HAP-1 (cell line): Measurements from ENCODE around the gene PRDM16.

ENCODE experiments used
- DNase-seq, 2 experiments: peaks; one replicate each; pipeline ENCODE4 v3.0.0-alpha.2; 2016 to 2020; ENCODE audit warnings: low spot score in 2 of 2
- H3K27me3 ChIP-seq: fragments of 250-450 bp; sonication (Bioruptor Pico); 2 replicates; pipeline ENCODE4 v1.5.1; 2020; ENCODE audit warnings: low read depth, mild to moderate bottlenecking, moderate library complexity
- H3K36me3 ChIP-seq: fragments of 250-450 bp; sonication (Bioruptor Pico); replicated peaks from 2 replicates; pipeline ENCODE4 v1.5.1; 2020; ENCODE audit warnings: mild to moderate bottlenecking
- H3K4me1 ChIP-seq: fragments of 250-450 bp; sonication (Bioruptor Pico); 2 replicates; pipeline ENCODE4 v1.5.1; 2020; ENCODE audit warnings: mild to moderate bottlenecking
- H3K4me3 ChIP-seq: fragments of 250-450 bp; sonication (Bioruptor Pico); 2 replicates; pipeline ENCODE4 v1.5.1; 2020; ENCODE audit warnings: mild to moderate bottlenecking, moderate library complexity
- H3K9me3 ChIP-seq: fragments of 250-450 bp; sonication (Bioruptor Pico); 2 replicates; pipeline ENCODE4 v1.5.1; 2020; ENCODE audit warnings: mild to moderate bottlenecking, moderate library complexity
- in situ Hi-C: fragments of 300-500 bp; cut with MboI; formaldehyde crosslinking; loops from 3 replicates; pipeline ENCODE4 v1.14.3; 2020; ENCODE audit warnings: low sequenced_read_pairs, inconsistent platforms, mixed read lengths

Gene PRDM16

DNA sequence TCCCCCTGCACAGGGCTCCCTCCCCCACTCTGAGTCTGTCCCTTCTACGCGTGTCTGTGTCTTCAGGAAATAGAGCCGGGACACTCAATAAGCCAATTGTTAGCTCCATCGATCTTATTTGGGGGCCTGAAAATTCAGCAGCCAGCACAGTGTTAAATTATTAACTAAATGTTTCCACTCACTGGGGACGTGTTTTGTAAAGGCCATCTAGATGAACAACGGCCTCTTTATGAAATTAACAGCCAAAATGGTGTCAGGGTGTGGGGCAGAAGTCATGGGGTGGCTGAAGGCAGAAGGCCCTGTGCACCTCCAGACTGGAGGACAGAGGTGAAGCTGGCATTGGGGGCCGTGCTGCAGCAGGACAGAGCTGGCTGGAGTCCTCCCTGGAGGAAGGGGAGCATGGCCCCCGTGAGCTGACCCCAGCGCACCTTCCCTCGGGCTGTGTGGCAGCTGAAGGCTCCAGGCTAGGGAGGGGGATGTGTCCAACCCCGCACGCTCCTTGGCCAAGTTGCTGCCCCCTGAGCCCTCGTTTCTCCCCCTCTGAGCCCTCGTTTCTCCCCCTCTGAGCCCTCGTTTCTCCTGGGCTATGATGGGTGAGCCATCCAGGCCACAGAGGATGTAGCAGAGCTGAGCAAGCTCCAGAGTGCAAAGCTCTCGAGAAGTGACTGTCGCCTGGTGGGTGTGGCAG lies 271.7 kb downstream of the PRDM16 start:
- no peak overlapping the region for H3K4me3 ChIP-seq
- no peaks in the 10 kb centered on the region for H3K36me3 ChIP-seq
- H3K4me1 ChIP-seq: no peaks in the 10 kb centered on the region
- H3K9me3 ChIP-seq: peaks cover 9% of the 10 kb centered on the region
- in situ Hi-C loops: no loop called here
- DNase-seq: no peak
- no peaks in the 10 kb centered on the region for H3K27me3 ChIP-seq

DNA sequence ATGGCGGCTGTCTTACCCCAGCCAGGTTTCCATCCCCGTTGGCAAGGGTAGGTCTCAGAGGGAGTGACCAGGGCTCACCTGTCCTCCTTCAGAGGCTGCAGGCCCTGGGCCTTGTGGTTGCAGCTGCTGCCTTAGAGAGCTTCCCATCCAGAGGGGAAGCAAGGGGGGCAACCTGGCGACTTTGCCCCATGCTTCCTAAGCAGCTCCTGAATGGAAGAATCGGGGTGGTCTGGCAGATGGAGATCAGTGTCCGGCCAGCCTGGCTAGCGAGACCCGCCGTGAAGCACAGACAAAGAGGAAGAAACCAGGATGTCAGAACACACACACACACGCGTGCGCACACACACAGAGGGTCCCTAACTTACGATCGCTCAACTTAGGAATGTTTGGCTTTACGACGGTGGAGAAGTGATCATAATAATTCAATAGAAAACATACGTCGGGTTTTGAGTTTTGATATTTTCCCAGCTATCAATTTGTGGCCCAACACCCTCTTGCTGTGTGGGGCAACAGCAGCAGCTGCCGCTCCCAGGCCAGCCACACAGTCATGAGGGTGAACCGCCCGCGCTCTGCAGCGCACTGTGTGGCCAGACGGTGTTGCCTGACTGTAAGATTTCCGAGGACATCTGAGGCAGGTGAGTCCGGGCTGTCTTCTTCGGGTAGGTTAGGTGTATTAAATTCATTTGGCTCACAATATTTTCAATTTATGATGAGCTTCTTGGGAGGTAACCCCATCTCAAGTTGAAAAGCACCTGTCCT lies 272.4 kb downstream of the PRDM16 start:
- Histone ChIP-seq H3K36me3 (no peaks in the 10 kb centered on the region), H3K9me3 (peaks cover 9% of the 10 kb centered on the region), H3K27me3 (no peaks in the 10 kb centered on the region), H3K4me1 (no peaks in the 10 kb centered on the region), H3K4me3 (no peak overlapping the region)
- in situ Hi-C loops: no loop called here
- no peak for DNase-seq

DNA sequence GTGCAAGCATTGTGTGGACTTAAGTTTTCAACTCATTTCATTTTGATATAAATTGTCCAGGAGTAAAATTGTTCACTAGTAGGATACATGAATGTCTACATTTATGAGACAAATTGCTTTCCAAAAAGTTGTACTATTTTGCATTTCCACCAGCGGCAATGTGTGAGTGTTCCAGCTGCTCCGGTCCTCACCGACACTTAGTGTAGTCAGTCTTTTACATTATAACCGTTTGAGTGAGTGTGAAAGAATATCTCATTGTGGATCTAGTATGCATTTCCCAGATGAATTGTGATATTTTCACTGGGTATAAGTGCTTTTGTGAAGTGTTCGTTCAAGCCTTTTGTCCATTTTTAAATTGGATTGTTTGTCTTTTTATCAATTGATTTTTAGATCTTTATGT lies 274.0 kb downstream of the PRDM16 start:
- Histone ChIP-seq H3K36me3 (no peaks in the 10 kb centered on the region), H3K4me3 (no peak overlapping the region), H3K9me3 (peaks cover 9% of the 10 kb centered on the region), H3K4me1 (no peaks in the 10 kb centered on the region), H3K27me3 (no peaks in the 10 kb centered on the region)
- in situ Hi-C loops: no loop called here
- no peak for DNase-seq

DNA sequence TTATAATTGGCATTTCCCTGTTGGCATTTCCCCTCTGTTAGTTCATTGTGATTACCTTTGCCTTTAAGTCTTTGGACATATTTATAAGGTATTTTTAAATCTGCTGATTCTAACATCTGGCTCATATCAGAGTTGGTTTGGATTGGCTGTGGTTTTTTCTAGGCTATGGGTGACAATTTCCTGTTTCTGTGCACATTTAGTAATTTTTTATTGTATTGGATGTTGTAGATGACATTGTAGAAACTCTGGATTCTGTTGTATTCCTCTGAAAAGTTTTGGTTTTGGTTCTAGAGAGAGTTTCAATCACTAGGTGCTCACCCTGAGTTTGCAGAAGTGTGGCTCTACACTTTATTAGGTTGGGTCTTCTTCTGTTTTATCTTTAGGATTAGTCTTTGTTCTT lies 275.4 kb downstream of the PRDM16 start:
- no peak overlapping the region for H3K4me3 ChIP-seq
- H3K36me3 ChIP-seq: no peaks in the 10 kb centered on the region
- in situ Hi-C loops: no loop called here
- H3K27me3 ChIP-seq: no peaks in the 10 kb centered on the region
- H3K9me3 ChIP-seq: peaks cover 9% of the 10 kb centered on the region
- no peak for DNase-seq
- no peaks in the 10 kb centered on the region for H3K4me1 ChIP-seq

DNA sequence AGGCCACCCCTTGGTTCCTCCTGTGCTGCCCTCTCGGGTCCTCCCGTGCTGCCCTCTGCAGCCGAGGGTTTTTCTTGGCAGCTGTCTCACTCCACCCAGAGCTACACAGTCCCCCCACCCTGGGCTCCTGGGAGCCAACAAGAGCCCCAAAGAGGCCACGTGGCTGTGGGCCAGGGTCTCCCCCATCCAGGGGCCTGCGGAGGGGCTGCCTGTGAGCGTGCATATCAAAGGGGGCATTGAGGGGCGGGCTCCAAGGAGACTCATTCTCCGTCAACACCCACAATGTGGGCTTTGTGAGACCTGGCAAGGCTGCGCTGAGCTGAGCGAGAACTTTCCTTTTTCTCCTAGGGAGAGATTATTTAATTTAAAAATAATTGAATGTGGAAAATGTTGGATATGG lies 276.8 kb downstream of the PRDM16 start:
- H3K4me1 ChIP-seq: no peaks in the 10 kb centered on the region
- in situ Hi-C loops: no loop called here

DNA sequence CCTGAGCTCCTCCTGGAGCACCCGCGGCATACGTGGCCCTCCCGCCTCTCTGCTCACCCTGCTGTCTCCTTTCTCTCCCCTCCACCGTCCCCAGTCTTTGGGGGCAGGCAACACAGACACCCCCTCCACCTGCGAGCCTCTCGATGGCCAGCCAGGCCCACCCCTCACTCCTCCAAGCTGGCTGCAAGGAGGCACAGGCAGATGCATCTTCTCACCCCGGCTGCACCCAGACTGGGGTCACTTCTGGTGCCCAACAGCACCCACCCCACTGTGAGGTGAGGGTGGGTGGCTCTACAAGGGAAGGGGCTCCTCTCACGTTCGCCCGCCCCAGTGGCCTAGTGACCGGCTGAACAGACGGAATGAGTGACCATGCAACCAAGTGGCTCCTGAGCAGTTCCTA lies 277.5 kb downstream of the PRDM16 start:
- no peak for DNase-seq
- H3K4me1 ChIP-seq: no peaks in the 10 kb centered on the region
- in situ Hi-C loops: no loop called here
- peaks cover 9% of the 10 kb centered on the region for H3K9me3 ChIP-seq
- H3K4me3 ChIP-seq: no peak overlapping the region
- no peaks in the 10 kb centered on the region for H3K36me3 ChIP-seq
- H3K27me3 ChIP-seq: no peaks in the 10 kb centered on the region

More for the DNA sequence above, 276.8 kb downstream of the PRDM16 start:
- DNase-seq: no peak
- H3K9me3 ChIP-seq: peaks cover 9% of the 10 kb centered on the region
- H3K4me3 ChIP-seq: no peak overlapping the region
- no peaks in the 10 kb centered on the region for H3K36me3 ChIP-seq
- H3K27me3 ChIP-seq: no peaks in the 10 kb centered on the region

DNA sequence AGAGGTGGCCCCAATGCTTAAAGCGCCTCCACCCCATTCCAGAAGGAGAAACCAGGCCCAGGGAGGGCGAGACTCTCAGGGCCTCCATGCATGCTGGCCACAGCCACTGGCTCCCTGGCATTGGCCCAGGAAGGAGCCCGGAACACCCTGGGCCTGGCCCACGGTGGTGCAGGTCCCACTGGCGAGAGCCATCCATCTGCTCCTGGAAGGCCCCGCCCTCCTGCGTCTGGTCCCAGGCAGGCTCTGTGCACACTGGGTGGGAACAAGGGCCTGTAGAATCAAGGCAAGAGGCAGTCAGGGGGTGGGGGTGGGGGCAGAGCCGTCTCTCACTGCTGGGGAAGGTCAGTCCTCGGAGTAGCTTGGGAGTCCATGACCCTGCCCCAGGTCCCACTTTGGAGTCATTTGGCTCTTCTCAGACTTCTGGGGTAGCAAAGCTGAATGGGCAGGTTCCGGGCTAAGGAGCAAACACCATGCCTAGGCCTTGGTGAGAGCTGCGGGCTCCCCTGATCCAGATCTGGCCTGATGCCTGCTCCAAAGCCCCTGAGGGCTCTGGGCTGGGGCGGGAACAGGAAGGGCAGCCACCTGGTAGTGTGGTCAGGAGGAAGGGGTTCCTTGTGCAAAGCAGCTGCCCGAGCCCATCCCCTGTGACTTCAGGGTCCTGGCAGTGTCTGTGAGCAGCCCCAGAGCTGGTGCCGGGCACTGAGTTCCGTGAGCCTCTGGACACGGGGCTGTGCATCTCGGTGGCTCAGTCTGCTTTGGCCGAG lies 278.4 kb downstream of the PRDM16 start:
- Histone ChIP-seq H3K4me1 (no peaks in the 10 kb centered on the region), H3K27me3 (no peaks in the 10 kb centered on the region), H3K36me3 (no peaks in the 10 kb centered on the region), H3K9me3 (peaks cover 9% of the 10 kb centered on the region), H3K4me3 (no peak overlapping the region)
- in situ Hi-C loops: no loop called here
- DNase-seq: no peak

DNA sequence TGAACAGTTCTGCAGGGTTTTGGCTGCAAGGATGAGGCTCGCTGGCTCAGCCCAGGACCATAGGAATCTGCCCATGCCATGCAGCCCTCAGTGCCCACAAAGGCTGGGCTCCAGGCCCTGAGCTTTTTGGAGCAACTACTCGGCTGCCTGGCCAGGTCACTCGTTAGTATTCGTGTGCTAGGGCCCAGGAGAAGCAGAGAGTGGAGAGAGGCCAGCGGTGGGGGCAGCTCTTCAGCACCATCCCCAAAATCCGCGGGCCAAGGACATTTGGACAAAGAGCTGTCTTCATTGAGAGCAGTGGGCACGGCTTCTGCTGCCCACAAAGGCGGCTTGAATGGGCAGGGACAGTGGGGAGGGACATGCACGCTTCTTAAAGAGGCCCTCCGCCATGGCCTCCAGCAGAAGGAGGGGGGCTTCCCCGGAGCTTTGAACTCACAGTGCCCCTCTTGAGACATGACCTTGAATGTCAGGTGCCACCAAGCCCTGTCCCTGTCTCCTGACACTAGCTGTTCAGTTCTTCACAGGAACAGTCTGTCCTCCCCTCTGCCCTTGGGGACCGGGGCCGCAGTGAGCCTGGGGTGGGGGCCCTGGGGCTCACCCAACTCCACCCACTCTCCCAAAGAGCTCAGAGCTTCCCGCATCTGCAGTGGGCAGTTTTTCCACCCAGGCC lies 279.3 kb downstream of the PRDM16 start:
- peaks cover 9% of the 10 kb centered on the region for H3K9me3 ChIP-seq
- no peaks in the 10 kb centered on the region for H3K4me1 ChIP-seq
- no peaks in the 10 kb centered on the region for H3K27me3 ChIP-seq
- no peak for DNase-seq
- H3K4me3 ChIP-seq: no peak overlapping the region
- in situ Hi-C loops: no loop called here
- no peaks in the 10 kb centered on the region for H3K36me3 ChIP-seq

DNA sequence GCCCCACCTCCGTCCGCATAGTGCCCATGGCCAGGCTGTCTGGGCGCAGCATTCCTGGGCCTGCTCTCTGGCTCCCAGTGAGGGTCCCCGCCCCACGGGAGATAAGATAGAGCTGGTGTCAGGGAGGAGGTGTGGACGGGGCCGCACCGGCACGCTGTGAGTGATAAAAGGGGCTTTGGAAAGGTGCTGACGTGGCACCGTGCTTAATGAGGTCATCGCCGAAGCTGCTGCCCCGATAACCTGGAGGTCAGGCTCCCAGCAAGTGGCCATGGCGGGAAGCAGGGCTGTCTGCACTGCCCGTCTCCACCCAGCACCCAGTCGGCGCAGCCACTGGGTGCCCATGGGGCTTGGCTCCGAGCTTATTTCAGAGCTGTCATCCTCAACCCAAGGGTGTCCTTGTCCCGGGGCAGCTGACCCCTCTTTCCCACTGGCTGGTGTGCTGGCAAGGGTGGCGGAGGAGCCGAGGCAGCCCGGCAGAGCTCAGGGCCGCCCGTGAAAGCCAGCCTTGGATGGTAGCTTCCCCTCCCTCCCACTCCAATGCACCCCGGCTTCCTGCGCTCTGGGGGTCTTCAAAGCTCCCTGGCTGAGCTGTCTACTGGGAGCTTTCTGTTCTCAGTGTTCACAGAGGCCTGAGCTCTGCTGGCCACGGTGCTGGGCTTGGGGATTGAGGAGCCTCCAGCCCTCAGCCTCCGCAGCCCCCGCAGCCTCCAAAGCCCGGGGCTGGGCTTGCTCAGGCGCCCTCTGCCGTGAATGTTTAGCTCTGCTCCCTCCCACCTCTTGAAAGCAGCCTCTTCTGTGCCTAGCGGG lies 280.4 kb downstream of the PRDM16 start:
- DNase-seq: peak in 1 of 2 experiments; percentile 46
- Histone ChIP-seq H3K27me3 (no peaks in the 10 kb centered on the region), H3K4me3 (no peak overlapping the region), H3K4me1 (no peaks in the 10 kb centered on the region), H3K36me3 (no peaks in the 10 kb centered on the region), H3K9me3 (peaks cover 3% of the 10 kb centered on the region)
- in situ Hi-C loops: no loop called here

DNA sequence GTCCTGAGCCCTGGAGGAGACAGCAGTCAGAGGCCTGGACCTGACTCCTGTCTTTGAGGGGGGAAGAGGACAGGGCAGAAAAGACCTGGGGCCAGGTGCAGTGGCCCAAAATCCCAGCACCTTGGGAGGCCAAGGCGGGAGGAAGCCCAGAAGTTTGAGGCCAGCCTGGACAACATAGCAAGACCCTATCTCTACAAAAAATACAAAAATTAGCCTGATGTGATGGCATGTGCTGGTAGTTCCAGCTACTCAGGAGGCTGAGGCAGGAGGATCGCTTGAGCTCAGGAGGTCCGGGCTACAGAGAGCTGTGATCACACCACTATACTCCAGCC lies 280.9 kb downstream of the PRDM16 start:
- no peak overlapping the region for H3K4me3 ChIP-seq
- H3K36me3 ChIP-seq: no peaks in the 10 kb centered on the region
- DNase-seq: no peak
- H3K9me3 ChIP-seq: no peaks in the 10 kb centered on the region
- no peaks in the 10 kb centered on the region for H3K27me3 ChIP-seq
- H3K4me1 ChIP-seq: no peaks in the 10 kb centered on the region
- in situ Hi-C loops: no loop called here

DNA sequence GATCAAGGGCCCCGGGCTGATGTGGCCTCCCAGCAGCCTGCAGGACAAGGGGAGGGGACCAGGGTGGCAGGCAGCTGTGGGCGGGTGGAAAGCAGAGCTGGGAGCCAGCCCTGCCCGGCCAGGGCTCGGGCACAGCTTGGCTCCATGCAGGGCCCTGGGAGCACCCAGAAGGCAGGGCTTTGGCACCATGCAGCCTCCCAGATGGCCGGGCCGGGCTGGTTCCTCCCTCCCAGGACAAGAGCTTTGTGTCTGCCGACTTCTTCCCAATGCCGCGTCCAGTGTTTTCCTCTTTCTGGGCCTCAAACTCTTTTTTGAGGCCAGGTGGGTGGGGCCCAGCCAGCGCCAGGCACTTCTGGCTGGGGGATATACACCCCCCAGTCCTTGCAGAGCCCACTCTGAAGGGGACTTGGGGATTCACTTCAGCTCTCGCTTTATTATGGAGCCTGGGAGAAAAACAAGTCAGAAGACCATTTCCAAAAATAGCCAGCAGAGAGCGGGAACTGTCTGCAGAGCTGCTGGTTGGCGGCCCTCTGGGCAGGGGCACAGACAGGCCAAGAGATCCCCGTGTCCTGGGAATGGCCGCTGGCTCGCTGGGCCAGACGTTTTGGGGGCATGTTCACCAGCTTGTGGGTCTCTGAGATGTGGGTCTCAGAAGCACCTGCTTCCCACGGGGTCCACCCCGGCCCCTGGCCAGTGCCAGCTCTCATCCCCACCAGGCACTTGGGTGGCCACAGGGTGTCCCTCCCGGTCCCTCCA lies 281.7 kb downstream of the PRDM16 start:
- Histone ChIP-seq H3K4me3 (no peak overlapping the region), H3K27me3 (no peaks in the 10 kb centered on the region), H3K9me3 (no peaks in the 10 kb centered on the region), H3K4me1 (no peaks in the 10 kb centered on the region), H3K36me3 (no peaks in the 10 kb centered on the region)
- no peak for DNase-seq
- in situ Hi-C loops: no loop called here

DNA sequence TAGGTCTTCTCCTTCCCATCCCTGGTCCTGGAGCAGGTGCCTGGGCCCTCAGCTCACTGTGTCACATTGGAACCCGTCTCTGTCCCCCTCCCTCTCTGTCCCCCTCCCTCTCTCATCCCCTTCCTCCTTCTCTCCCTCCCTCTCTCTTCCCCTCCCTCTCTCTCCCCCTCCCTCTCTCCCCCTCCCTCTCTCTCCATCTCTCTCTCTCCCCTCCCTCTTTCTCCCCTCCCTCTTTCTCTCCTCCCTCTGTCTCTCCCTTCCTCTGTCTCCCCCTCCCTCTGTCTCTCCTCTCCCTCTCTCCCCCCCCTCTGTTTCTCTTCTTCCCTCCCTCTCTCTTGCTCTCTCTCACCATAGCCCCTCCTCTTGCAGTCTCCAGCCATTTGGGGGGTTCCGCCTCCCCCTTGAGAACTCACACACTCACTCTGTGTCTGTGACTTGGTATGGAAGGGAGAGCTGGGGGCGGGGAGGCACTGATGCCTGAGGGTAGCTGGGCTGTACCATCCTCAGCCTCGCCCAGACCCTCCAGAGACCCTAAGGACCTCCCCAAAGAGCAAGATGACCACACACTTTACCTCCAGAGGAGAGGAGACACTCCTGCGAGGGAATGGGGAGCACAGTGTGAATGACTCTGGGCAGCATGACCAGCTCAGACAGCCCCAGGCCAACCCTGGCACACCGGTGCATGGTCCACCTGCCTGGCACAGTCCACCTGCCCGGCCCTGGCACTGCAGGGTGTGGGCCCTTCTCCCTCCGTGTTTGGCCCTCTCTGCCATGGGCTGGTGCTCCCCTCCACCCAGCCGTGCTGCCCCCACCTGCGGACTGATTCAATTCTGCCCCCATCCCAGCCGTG lies 282.7 kb downstream of the PRDM16 start:
- H3K4me3 ChIP-seq: no peak overlapping the region
- H3K27me3 ChIP-seq: no peaks in the 10 kb centered on the region
- in situ Hi-C loops: no loop called here
- no peaks in the 10 kb centered on the region for H3K4me1 ChIP-seq
- DNase-seq: no peak
- H3K9me3 ChIP-seq: no peaks in the 10 kb centered on the region
- H3K36me3 ChIP-seq: no peaks in the 10 kb centered on the region
